Esophagus squamous epithelium (tissue), 4 donors: ENCODE results near the gene TSNAX.

Experiments
- CTCF ChIP-seq, 6 experiments: fragments of 450-650 bp in 4 of 6; fragments of 200-600 bp in 2 of 6; sonication (generic) in 2 of 6; IDR thresholded peaks; one replicate each; pipeline ENCODE4 v1.5.1; 2016 to 2019; ENCODE audit warnings: antibody characterized with exemption in 6 of 6, mild to moderate bottlenecking in 4 of 6, moderate library complexity in 4 of 6
- POLR2A ChIP-seq, 4 donors: fragments of 450-650 bp; IDR thresholded peaks; one replicate each; pipeline ENCODE4 v1.6.1; 2017; ENCODE audit warnings: antibody characterized with exemption in 4 of 4, mild to moderate bottlenecking in 4 of 4, moderate library complexity in 3 of 4

GRCh38 chr1:231493421-231494185 is 34.9 kb upstream of the TSNAX start:
- TF ChIP-seq POLR2A (IDR thresholded peaks at IDR 0.05), result no peak
- TF ChIP-seq CTCF (IDR thresholded peaks at IDR 0.05), result no peak
